B cell (primary cell): Measurements from ENCODE around the gene PPP3CA. TPM values are rescaled to one million over a fixed set of nuclear protein-coding genes. Genes with fewer than 3 reads are reported as not detected.

Experiments
- ATAC-seq: fragments of 200-7000 bp; cut with Tn5 transposase; one replicate; pipeline ENCODE4 v1.10.0; 2021; ENCODE audit warnings: low read depth, mild to moderate bottlenecking, moderate number of reproducible peaks, moderate library complexity
- CTCF ChIA-PET: fragments of 350-600 bp; sonication (Branson Sonifier 250); formaldehyde crosslinking; loops from one replicate; lab custom pipeline; 2021; ENCODE audit warnings: antibody characterized with exemption, inconsistent platforms; lab: Charles Lee
- POLR2A ChIA-PET: fragments of 350-600 bp; sonication (Branson Sonifier 250); formaldehyde crosslinking; loops from one replicate; lab custom pipeline; 2021; ENCODE audit warnings: antibody characterized with exemption; lab: Charles Lee
- DNase-seq: peaks from one replicate; pipeline ENCODE4 v3.0.0; 2013
- H2AFZ ChIP-seq: 2 replicates; pipeline ENCODE4 v1.6.1; 2012; ENCODE audit warnings: mild to moderate bottlenecking, low read depth, low read length; ENCODE audit not compliant: insufficient read depth, poor library complexity, severe bottlenecking
- H3K27ac ChIP-seq, 2 donors: 1 replicate in 1 of 2; 2 replicates in 1 of 2; pipeline ENCODE4 v1.5.1; 2012 to 2013; ENCODE audit warnings: low read length in 2 of 2, mild to moderate bottlenecking in 2 of 2, moderate library complexity in 1 of 2
- H3K27me3 ChIP-seq, 4 experiments: fragments of 200-600 bp in 1 of 4; sonication (generic) in 1 of 4; replicated peaks in 1 of 4; 1 replicate in 2 of 4; 2 replicates in 2 of 4; pipeline versions ENCODE4 v1.6.1 to v1.7.0; 2013 to 2016; ENCODE audit warnings: low read length in 3 of 4, mild to moderate bottlenecking in 2 of 4, mixed read lengths in 1 of 4, moderate library complexity in 1 of 4; ENCODE audit not compliant: insufficient read depth in 4 of 4, control insufficient read depth in 3 of 4; ENCODE audit errors: control extremely low read depth in 1 of 4
- H3K36me3 ChIP-seq, 2 experiments: replicated peaks in 1 of 2; 1 replicate in 1 of 2; 2 replicates in 1 of 2; pipeline versions ENCODE4 v1.6.1 to v1.7.1; 2013; ENCODE audit warnings: low read length in 1 of 2; ENCODE audit not compliant: insufficient read depth in 2 of 2, control insufficient read depth in 1 of 2; ENCODE audit errors: control extremely low read depth in 1 of 2, extremely low read depth in 1 of 2
- H3K4me1 ChIP-seq, 2 donors: fragments of 200-600 bp in 1 of 2; sonication (generic) in 1 of 2; 1 replicate in 1 of 2; 2 replicates in 1 of 2; pipeline versions ENCODE4 v1.5.1 to v1.6.1; 2013 to 2017; ENCODE audit warnings: low read length in 2 of 2; ENCODE audit not compliant: control insufficient read depth in 2 of 2, insufficient read depth in 2 of 2
- H3K4me2 ChIP-seq: replicated peaks from 2 replicates; pipeline ENCODE3; 2012; ENCODE audit warnings: mild to moderate bottlenecking, low read depth, low read length; ENCODE audit not compliant: poor library complexity, severe bottlenecking
- H3K4me3 ChIP-seq, 5 experiments: fragments of 200-600 bp in 1 of 5; sonication (generic) in 1 of 5; 1 replicate in 3 of 5; 2 replicates in 2 of 5; pipeline versions ENCODE4 v1.5.1 to v1.7.0; 2011 to 2016; ENCODE audit warnings: low read length in 4 of 5, mild to moderate bottlenecking in 4 of 5, low read depth in 2 of 5, control low read depth in 1 of 5, moderate library complexity in 1 of 5; ENCODE audit not compliant: insufficient read depth in 1 of 5; ENCODE audit errors: control extremely low read depth in 1 of 5, extremely low read depth in 1 of 5
- H3K79me2 ChIP-seq: fragments of 200-600 bp; sonication (generic); one replicate; pipeline ENCODE4 v1.6.0; 2016; ENCODE audit warnings: low read length; ENCODE audit not compliant: control insufficient read depth, insufficient read depth
- H3K9ac ChIP-seq: fragments of 200-600 bp; sonication (generic); 2 replicates; pipeline ENCODE4 v1.6.1; 2017; ENCODE audit warnings: mild to moderate bottlenecking, low read length, moderate library complexity
- H3K9me3 ChIP-seq, 3 donors: one replicate each; pipeline versions ENCODE4 v1.6.1 to v1.7.1; 2013; ENCODE audit warnings: low read length in 2 of 3; ENCODE audit not compliant: control insufficient read depth in 2 of 3, insufficient read depth in 1 of 3; ENCODE audit errors: control extremely low read depth in 1 of 3
- H4K20me1 ChIP-seq: 2 replicates; pipeline ENCODE4 v1.6.0; 2012; ENCODE audit warnings: mild to moderate bottlenecking, low read length; ENCODE audit not compliant: insufficient read depth, control insufficient read depth, poor library complexity, severe bottlenecking
- H3K27ac Mint-ChIP-seq: one replicate; pipeline ENCODE4 v1.8.0; 2021; ENCODE audit warnings: mixed read lengths
- H3K27me3 Mint-ChIP-seq: one replicate; pipeline ENCODE4 v1.8.0; 2021; ENCODE audit warnings: mixed read lengths
- H3K4me1 Mint-ChIP-seq: one replicate; pipeline ENCODE4 v1.8.0; 2021; ENCODE audit warnings: mixed read lengths
- H3K4me3 Mint-ChIP-seq: one replicate; pipeline ENCODE4 v1.8.0; 2021; ENCODE audit warnings: mixed read lengths
- H3K9me3 Mint-ChIP-seq: one replicate; pipeline ENCODE4 v1.8.0; 2022; ENCODE audit warnings: mixed read lengths; ENCODE audit not compliant: insufficient read depth
- CTCF ChIP-seq: fragments of 200-600 bp; IDR thresholded peaks from one replicate; pipeline ENCODE4 v1.8.0; 2022; ENCODE audit warnings: antibody characterized with exemption, mild to moderate bottlenecking
- EZH2 ChIP-seq: IDR thresholded peaks from 2 replicates; pipeline ENCODE4 v1.6.1; 2012; ENCODE audit warnings: borderline replicate concordance, low read depth, mild to moderate bottlenecking, moderate library complexity, low read length; ENCODE audit not compliant: insufficient read depth, poor library complexity, severe bottlenecking
- WGBS: methylation state at CpG from one replicate; pipeline ENCODE4 v1.1.5; 2013; ENCODE audit warnings: missing lambda C conversion rate; ENCODE audit not compliant: insufficient coverage; 5-methylcytosine and 5-hydroxymethylcytosine counted together
- intact Hi-C: fragments of 100-400 bp; cut with micrococcal nuclease; formaldehyde crosslinking; loops from one replicate; pipeline ENCODE4 v1.10.0; 2022
- polyA plus RNA-seq: library from polyadenylated mRNA; depleted of rRNA; stranded (reverse); fragments of >200 nt; gene quantifications from 2 replicates; pipeline ENCODE4 v1.2.3, GENCODE V29; 2012
- total RNA-seq, 2 donors: library from RNA; stranded (reverse); fragments of 120-200 nt in 1 of 2; gene quantifications; 1 replicate in 1 of 2; 2 replicates in 1 of 2; pipeline versions ENCODE4 v1.2.3 to v1.2.4, GENCODE V29; 2013 to 2022

Gene PPP3CA
- total and polyA plus RNA-seq, 2 donors (not counting 1 experiment from before 2014, with no cell fraction given) = 14.3 to 85.1 TPM

GRCh38 chr4:101306225-101306624 is 41.1 kb downstream of the PPP3CA start:
- Histone ChIP-seq H3K4me3 (no peak overlapping the region), H3K9me3 (no peaks in the 10 kb centered on the region), H3K4me1 (peaks cover 17 to 26% of the 10 kb centered on the region in 2 donors), H3K4me2 (peak overlapping the region; percentile 43), H3K27ac (no peak overlapping the region), H4K20me1 (peaks cover 54% of the 10 kb centered on the region), H3K36me3 (no peaks in the 10 kb centered on the region), H3K9ac (peak overlapping the region; percentile 4), H3K79me2 (peaks cover 93% of the 10 kb centered on the region), H2AFZ (no peak overlapping the region), H3K27me3 (no peaks in the 10 kb centered on the region)
- H3K27me3 Mint-ChIP-seq = no peaks in the 10 kb centered on the region
- peak overlapping the region; percentile 60 for H3K4me3 Mint-ChIP-seq
- H3K4me1 Mint-ChIP-seq = peaks cover 61% of the 10 kb centered on the region
- no peaks in the 10 kb centered on the region for H3K9me3 Mint-ChIP-seq
- ChIA-PET POLR2A (interaction anchor here (0.7 kb wide), 1 partner anchor 121 kb away, joined by 6 read pairs; no protein-coding TSS in a partner anchor), CTCF (interaction anchor here (0.9 to 1.7 kb wide), 3 partner anchors 14 to 391 kb away, joined by 3 to 4 read pairs (median 4); no protein-coding TSS in a partner anchor)
- no peak for ATAC-seq
- intact Hi-C loops = no loop called here
- TF ChIP-seq EZH2 = no peak
- no peak for TF ChIP-seq CTCF
- DNase-seq = no peak
- peak overlapping the region; percentile 39 for H3K27ac Mint-ChIP-seq
- WGBS = no CpG with 5 or more reads among the region's 3 CpGs

- peaks cover 61% of the 10 kb centered on the region for H4K20me1 ChIP-seq
- WGBS = no CpG with 5 or more reads among the region's 2 CpGs
- CTCF ChIA-PET = no interaction called here
These were observed 42.4 kb downstream of the PPP3CA start for GRCh38 chr4:101304916-101305315.

More at GRCh38 chr4:101304916-101305315, 42.4 kb downstream of the PPP3CA start:
- Histone ChIP-seq H3K27me3 (no peaks in the 10 kb centered on the region), H3K9ac (no peak overlapping the region), H3K27ac (no peak overlapping the region), H3K4me1 (peaks cover 17 to 26% of the 10 kb centered on the region in 2 donors), H2AFZ (no peak overlapping the region), H3K79me2 (peaks cover 93% of the 10 kb centered on the region), H3K36me3 (no peaks in the 10 kb centered on the region), H3K4me3 (no peak overlapping the region), H3K9me3 (no peaks in the 10 kb centered on the region), H3K4me2 (no peak overlapping the region)
- no peaks in the 10 kb centered on the region for H3K9me3 Mint-ChIP-seq
- ATAC-seq (no peak), DNase-seq (no peak)
- no peaks in the 10 kb centered on the region for H3K27me3 Mint-ChIP-seq
- POLR2A ChIA-PET = no interaction called here
- peaks cover 55% of the 10 kb centered on the region for H3K4me1 Mint-ChIP-seq
- intact Hi-C loops = no loop called here
- no peak for TF ChIP-seq CTCF
- TF ChIP-seq EZH2 = no peak
- no peak overlapping the region for H3K4me3 Mint-ChIP-seq
- no peak overlapping the region for H3K27ac Mint-ChIP-seq
